Neural progenitor cell (in vitro differentiated cells): ENCODE results near the gene CLEC5A.

Experiments
- EZH2 ChIP-seq: fragments of 200-600 bp; sonication (generic); IDR thresholded peaks from 2 replicates; pipeline ENCODE4 v1.6.1; 2017; ENCODE audit warnings: antibody characterized with exemption, mild to moderate bottlenecking, moderate library complexity
- EZH2phosphoT487 ChIP-seq: fragments of 200-600 bp; sonication (generic); IDR thresholded peaks from 2 replicates; pipeline ENCODE4 v1.6.1; 2017; ENCODE audit warnings: antibody characterized with exemption
- TF ChIP-seq, protein P1 (sequence below): fragments of 200-600 bp; sonication (generic); IDR thresholded peaks from 2 replicates; pipeline ENCODE4 v1.5.1; 2017; ENCODE audit warnings: antibody characterized with exemption, mild to moderate bottlenecking

- TF ChIP-seq, protein P1, sequence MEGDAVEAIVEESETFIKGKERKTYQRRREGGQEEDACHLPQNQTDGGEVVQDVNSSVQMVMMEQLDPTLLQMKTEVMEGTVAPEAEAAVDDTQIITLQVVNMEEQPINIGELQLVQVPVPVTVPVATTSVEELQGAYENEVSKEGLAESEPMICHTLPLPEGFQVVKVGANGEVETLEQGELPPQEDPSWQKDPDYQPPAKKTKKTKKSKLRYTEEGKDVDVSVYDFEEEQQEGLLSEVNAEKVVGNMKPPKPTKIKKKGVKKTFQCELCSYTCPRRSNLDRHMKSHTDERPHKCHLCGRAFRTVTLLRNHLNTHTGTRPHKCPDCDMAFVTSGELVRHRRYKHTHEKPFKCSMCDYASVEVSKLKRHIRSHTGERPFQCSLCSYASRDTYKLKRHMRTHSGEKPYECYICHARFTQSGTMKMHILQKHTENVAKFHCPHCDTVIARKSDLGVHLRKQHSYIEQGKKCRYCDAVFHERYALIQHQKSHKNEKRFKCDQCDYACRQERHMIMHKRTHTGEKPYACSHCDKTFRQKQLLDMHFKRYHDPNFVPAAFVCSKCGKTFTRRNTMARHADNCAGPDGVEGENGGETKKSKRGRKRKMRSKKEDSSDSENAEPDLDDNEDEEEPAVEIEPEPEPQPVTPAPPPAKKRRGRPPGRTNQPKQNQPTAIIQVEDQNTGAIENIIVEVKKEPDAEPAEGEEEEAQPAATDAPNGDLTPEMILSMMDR: no peak
- no peak for TF ChIP-seq EZH2
- TF ChIP-seq EZH2phosphoT487: no peak
Observed at GRCh38 chr7:141889321-141889720, 57.5 kb downstream of the CLEC5A start.
